ENCODE measurements around the gene GRIN2A.

GRIN2A gene

GRCh38 chr16:10225653-10226052, 43.4 kb upstream of the GRIN2A start:
- TF ChIP-seq ZNF70 (CRISPR knock-in tag; IDR thresholded peaks at IDR 0.05), result no peak
- TF ChIP-seq BACH2 (CRISPR knock-in tag; IDR thresholded peaks at IDR 0.05; ENCODE audit: borderline replicate concordance), result no peak
- no peak for TF ChIP-seq ISL1 (CRISPR knock-in tag; IDR thresholded peaks at IDR 0.05)
- TF ChIP-seq POU6F1 (CRISPR knock-in tag; IDR thresholded peaks at IDR 0.05; ENCODE audit: borderline replicate concordance, low read depth), result no peak
- TF ChIP-seq CREB5 (CRISPR knock-in tag; IDR thresholded peaks at IDR 0.05; ENCODE audit: low read depth), result no peak
- TF ChIP-seq ZFP3 (CRISPR knock-in tag; IDR thresholded peaks at IDR 0.05), result no peak
- no peak for TF ChIP-seq TCF4 (CRISPR knock-in tag; IDR thresholded peaks at IDR 0.05; ENCODE audit: borderline replicate concordance)
- no peak for TF ChIP-seq PPARA (CRISPR knock-in tag; IDR thresholded peaks at IDR 0.05; ENCODE audit: borderline replicate concordance)
- no peak for TF ChIP-seq ARNTL (CRISPR knock-in tag; IDR thresholded peaks at IDR 0.05; ENCODE audit: borderline replicate concordance, low read depth)
- no peak for TF ChIP-seq PATZ1 (CRISPR knock-in tag; IDR thresholded peaks at IDR 0.05; ENCODE audit: borderline replicate concordance)
- TF ChIP-seq OSR1 (CRISPR knock-in tag; IDR thresholded peaks at IDR 0.05), result no peak
- TF ChIP-seq ZNF8 (CRISPR knock-in tag; IDR thresholded peaks at IDR 0.05), result no peak
- TF ChIP-seq ZC3H10 (CRISPR knock-in tag; IDR thresholded peaks at IDR 0.05), result no peak
- no peak for ATAC-seq

GRCh38 chr16:10224850-10225249, 42.6 kb upstream of the GRIN2A start:
- ATAC-seq, result no peak
- TF ChIP-seq TSHZ2 (CRISPR knock-in tag; IDR thresholded peaks at IDR 0.05), result no peak
- no peak for TF ChIP-seq TCF4 (CRISPR knock-in tag; IDR thresholded peaks at IDR 0.05; ENCODE audit: borderline replicate concordance)
- TF ChIP-seq OSR1 (CRISPR knock-in tag; IDR thresholded peaks at IDR 0.05), result no peak
- TF ChIP-seq TOX (CRISPR knock-in tag; IDR thresholded peaks at IDR 0.05; ENCODE audit: borderline replicate concordance), result no peak
- no peak for TF ChIP-seq CSDC2 (CRISPR knock-in tag; IDR thresholded peaks at IDR 0.05)
- no peak for TF ChIP-seq ESRRG (CRISPR knock-in tag; IDR thresholded peaks at IDR 0.05)
- no peak for TF ChIP-seq CREB5 (CRISPR knock-in tag; IDR thresholded peaks at IDR 0.05; ENCODE audit: low read depth)
- no peak for TF ChIP-seq ZNF70 (CRISPR knock-in tag; IDR thresholded peaks at IDR 0.05)
- no peak for TF ChIP-seq PPARA (CRISPR knock-in tag; IDR thresholded peaks at IDR 0.05; ENCODE audit: borderline replicate concordance)
- TF ChIP-seq ZC3H10 (CRISPR knock-in tag; IDR thresholded peaks at IDR 0.05), result no peak
- TF ChIP-seq CSRNP3 (CRISPR knock-in tag; IDR thresholded peaks at IDR 0.05), result no peak
- TF ChIP-seq RARB (CRISPR knock-in tag; IDR thresholded peaks at IDR 0.05), result no peak
- no peak for TF ChIP-seq BACH2 (CRISPR knock-in tag; IDR thresholded peaks at IDR 0.05; ENCODE audit: borderline replicate concordance)
- no peak for TF ChIP-seq ZFP3 (CRISPR knock-in tag; IDR thresholded peaks at IDR 0.05)
- TF ChIP-seq PATZ1 (CRISPR knock-in tag; IDR thresholded peaks at IDR 0.05; ENCODE audit: borderline replicate concordance), result no peak
- no peak for TF ChIP-seq GLIS3 (CRISPR knock-in tag; IDR thresholded peaks at IDR 0.05)

All from SK-N-SH treated with all-trans-retinoic acid at 6 μM for 48 hours (cell line).